Peyer's patch (tissue), 4 donors: Measurements from ENCODE around the gene DNAH2.

Source experiments
- CTCF ChIP-seq, 6 experiments: fragments of 450-650 bp in 4 of 6; fragments of 200-600 bp in 2 of 6; sonication (generic) in 1 of 6; IDR thresholded peaks; one replicate each; pipeline ENCODE4 v1.5.1; 2017 to 2019; ENCODE audit warnings: antibody characterized with exemption in 6 of 6, mild to moderate bottlenecking in 3 of 6, moderate library complexity in 1 of 6
- POLR2A ChIP-seq, 2 donors: fragments of 450-650 bp; IDR thresholded peaks; one replicate each; pipeline ENCODE4 v1.5.1; 2017; ENCODE audit warnings: antibody characterized with exemption in 2 of 2, mild to moderate bottlenecking in 2 of 2, moderate library complexity in 2 of 2

GRCh38 chr17:7701681-7702080 lies 15.9 kb upstream of the DNAH2 start:
- no peak for TF ChIP-seq CTCF (IDR thresholded peaks at IDR 0.05)
- TF ChIP-seq POLR2A (IDR thresholded peaks at IDR 0.05): no peak
